Measurements from ENCODE around the gene MARK3.
"Not testable (repeated sequence)": the region's sequence is repeated elsewhere in the genome, so short reads cannot be mapped to it uniquely, and the experiment has no call there.

Gene MARK3

GRCh38 chr14:103385152-103385928 is at the start of gene MARK3:
TSS of gene MARK3 (plus strand) at chr14:103385415. CDS start at chr14:103386030, 615 bp downstream.
- peak; percentile 99 for DNase-seq

GRCh38 chr14:103336191-103336590 is 49.0 kb upstream of the MARK3 start:
- DNase-seq: no peak

GRCh38 chr14:103337794-103338193 is 47.4 kb upstream of the MARK3 start:
- no peak for DNase-seq

- no peak for DNase-seq
These were observed 45.7 kb upstream of the MARK3 start for GRCh38 chr14:103339561-103339960.

GRCh38 chr14:103340480-103341212 is 44.6 kb upstream of the MARK3 start:
- no peak for DNase-seq

- no peak for DNase-seq
These were observed 43.7 kb upstream of the MARK3 start for GRCh38 chr14:103341250-103342129.

GRCh38 chr14:103343164-103343879 is 41.9 kb upstream of the MARK3 start:
- DNase-seq: no peak

- no peak for DNase-seq
These were observed 41.1 kb upstream of the MARK3 start for GRCh38 chr14:103343905-103344797.

GRCh38 chr14:103346286-103346685 is 38.9 kb upstream of the MARK3 start:
- no peak for DNase-seq

GRCh38 chr14:103347091-103347815 is 38.0 kb upstream of the MARK3 start:
- no peak for DNase-seq

GRCh38 chr14:103348154-103348553 is 37.1 kb upstream of the MARK3 start:
- DNase-seq: no peak

GRCh38 chr14:103349982-103350381 is 35.2 kb upstream of the MARK3 start:
- DNase-seq: no peak

GRCh38 chr14:103353362-103353761 is 31.9 kb upstream of the MARK3 start:
- DNase-seq: no peak

- no peak for DNase-seq
These were observed 31.1 kb upstream of the MARK3 start for GRCh38 chr14:103354141-103354540.

- DNase-seq: no peak
These were observed 29.1 kb upstream of the MARK3 start for GRCh38 chr14:103356024-103356682.

GRCh38 chr14:103357552-103357951 is 27.7 kb upstream of the MARK3 start:
- not testable (repeated sequence) for DNase-seq

GRCh38 chr14:103360548-103360947 is 24.7 kb upstream of the MARK3 start:
- DNase-seq: no peak

GRCh38 chr14:103361867-103362266 is 23.3 kb upstream of the MARK3 start:
- DNase-seq: no peak

GRCh38 chr14:103362780-103363179 is 22.4 kb upstream of the MARK3 start:
- no peak for DNase-seq

- DNase-seq: no peak
These were observed 18.5 kb upstream of the MARK3 start for GRCh38 chr14:103366741-103367140.
